H1 (cell line): ENCODE data around the gene FUT2. TPM values are rescaled to one million over a fixed set of nuclear protein-coding genes. Genes with fewer than 3 reads are reported as not detected.

Experiments
- CTCF ChIA-PET: fragments of 300-600 bp; sonication (Branson Sonifier 250); formaldehyde crosslinking; loops from one replicate; lab custom pipeline; 2021; ENCODE audit not compliant: partially characterized antibody; lab: Charles Lee
- POLR2A ChIA-PET: fragments of 300-600 bp; sonication (Branson Sonifier 250); formaldehyde crosslinking; loops from one replicate; lab custom pipeline; 2021; ENCODE audit warnings: inconsistent platforms; ENCODE audit not compliant: partially characterized antibody; lab: Charles Lee
- DNase-seq, 2 experiments: peaks; one replicate each; pipeline versions ENCODE4 v3.0.0 to v3.0.0-alpha.2; 2010 to 2022; ENCODE audit warnings: low spot score in 2 of 2, low read depth in 1 of 2, mixed read lengths in 1 of 2
- FAIRE-seq: peaks from 2 replicates; lab custom pipeline; 2011; peaks lifted over from hg19 to GRCh38; lab: Jason Lieb, UNC
- H2AFZ ChIP-seq: 2 replicates; pipeline ENCODE4 v1.8.1; 2012; ENCODE audit warnings: low read length, inconsistent platforms
- H2AK5ac ChIP-seq: 2 replicates; pipeline ENCODE4 v1.6.1; 2013; ENCODE audit warnings: low read depth, low read length
- H2BK120ac ChIP-seq: replicated peaks from 2 replicates; pipeline ENCODE3; 2013; ENCODE audit warnings: low read depth, low read length, inconsistent platforms
- H2BK12ac ChIP-seq: 2 replicates; pipeline ENCODE4 v1.6.1; 2013; ENCODE audit warnings: low read depth, low read length
- H2BK15ac ChIP-seq: 2 replicates; pipeline ENCODE4 v1.6.1; 2013; ENCODE audit warnings: low read length
- H2BK20ac ChIP-seq: 2 replicates; pipeline ENCODE4 v1.6.1; 2013; ENCODE audit warnings: low read length
- H2BK5ac ChIP-seq: 2 replicates; pipeline ENCODE4 v1.6.1; 2013; ENCODE audit warnings: low read depth, low read length
- H3K14ac ChIP-seq: 2 replicates; pipeline ENCODE4 v1.6.1; 2013; ENCODE audit warnings: inconsistent platforms; ENCODE audit not compliant: insufficient read length
- H3K18ac ChIP-seq: 2 replicates; pipeline ENCODE4 v1.6.1; 2013; ENCODE audit warnings: low read length; ENCODE audit errors: extremely low read depth
- H3K23ac ChIP-seq: 2 replicates; pipeline ENCODE4 v1.6.1; 2013; ENCODE audit warnings: inconsistent platforms; ENCODE audit not compliant: insufficient read length
- H3K23me2 ChIP-seq: 2 replicates; pipeline ENCODE4 v1.6.1; 2013; ENCODE audit warnings: low read depth, low read length
- H3K27ac ChIP-seq: 2 replicates; pipeline ENCODE4 v1.6.1; 2011; ENCODE audit warnings: low read depth, low read length, inconsistent platforms
- H3K27me3 ChIP-seq, 4 experiments: replicated peaks in 1 of 4; 1 replicate in 1 of 4; 2 replicates in 3 of 4; pipeline versions ENCODE4 v1.6.1 to v1.8.1; 2011 to 2013; ENCODE audit warnings: low read length in 3 of 4, mild to moderate bottlenecking in 3 of 4, inconsistent platforms in 2 of 4, mixed read lengths in 2 of 4, moderate library complexity in 1 of 4; ENCODE audit not compliant: control insufficient read depth in 3 of 4, insufficient read depth in 3 of 4; ENCODE audit errors: extremely low read depth in 1 of 4
- H3K36me3 ChIP-seq, 4 experiments: 2 replicates each; pipeline versions ENCODE4 v1.6.1 to v1.8.1; 2011 to 2013; ENCODE audit warnings: mild to moderate bottlenecking in 4 of 4, low read length in 3 of 4, moderate library complexity in 2 of 4, control low read depth in 1 of 4, inconsistent platforms in 1 of 4; ENCODE audit not compliant: insufficient read depth in 4 of 4, control insufficient read depth in 2 of 4
- H3K4ac ChIP-seq: replicated peaks from 2 replicates; pipeline ENCODE3; 2013; ENCODE audit warnings: low read length, low read depth, mixed read lengths, inconsistent platforms; ENCODE audit not compliant: insufficient read length
- H3K4me1 ChIP-seq, 4 experiments: replicated peaks in 1 of 4; 1 replicate in 1 of 4; 2 replicates in 3 of 4; pipeline versions ENCODE4 v1.6.1 to v1.8.1; 2011 to 2013; ENCODE audit warnings: low read length in 3 of 4, inconsistent platforms in 2 of 4, mixed read lengths in 1 of 4; ENCODE audit not compliant: insufficient read depth in 4 of 4, control insufficient read depth in 3 of 4
- H3K4me2 ChIP-seq, 2 experiments: 2 replicates each; pipeline versions ENCODE4 v1.6.1 to v1.8.1; 2011 to 2013; ENCODE audit warnings: low read depth in 2 of 2, low read length in 2 of 2, control low read depth in 1 of 2, inconsistent platforms in 1 of 2, mild to moderate bottlenecking in 1 of 2; ENCODE audit not compliant: insufficient read depth in 1 of 2
- H3K4me3 ChIP-seq, 4 experiments: fragments of 200-600, 300-600 bp in 1 of 4; sonication (generic), shearing (Covaris generic), sonication (Bioruptor Twin) in 1 of 4; 2 replicates each; pipeline versions ENCODE4 v1.5.1 to v1.8.1; 2011 to 2016; ENCODE audit warnings: low read length in 4 of 4, low read depth in 3 of 4, control low read depth in 2 of 4, inconsistent platforms in 2 of 4, mild to moderate bottlenecking in 2 of 4, mixed read lengths in 1 of 4, moderate library complexity in 1 of 4; ENCODE audit not compliant: insufficient read depth in 2 of 4; ENCODE audit errors: extremely low read depth in 1 of 4
- H3K56ac ChIP-seq: replicated peaks from 2 replicates; pipeline ENCODE3; 2013; ENCODE audit warnings: low read depth, mild to moderate bottlenecking, mixed read lengths, low read length, inconsistent platforms; ENCODE audit not compliant: insufficient read length
- H3K79me1 ChIP-seq: 2 replicates; pipeline ENCODE4 v1.6.1; 2013; ENCODE audit warnings: low read depth, low read length, control low read depth
- H3K79me2 ChIP-seq, 2 experiments: 2 replicates each; pipeline versions ENCODE4 v1.6.1 to v1.8.1; 2012 to 2013; ENCODE audit warnings: low read length in 2 of 2, mild to moderate bottlenecking in 2 of 2, inconsistent platforms in 1 of 2; ENCODE audit not compliant: insufficient read depth in 2 of 2, control insufficient read depth in 1 of 2
- H3K9ac ChIP-seq, 4 experiments: replicated peaks in 1 of 4; 1 replicate in 1 of 4; 2 replicates in 3 of 4; pipeline versions ENCODE4 v1.6.1 to v1.8.1; 2011 to 2013; ENCODE audit warnings: low read depth in 3 of 4, low read length in 3 of 4, control low read depth in 2 of 4, mild to moderate bottlenecking in 2 of 4, moderate library complexity in 2 of 4, inconsistent platforms in 1 of 4; ENCODE audit errors: extremely low read depth in 1 of 4
- H3K9me3 ChIP-seq, 2 experiments: 2 replicates each; pipeline versions ENCODE4 v1.6.1 to v1.8.1; 2012 to 2013; ENCODE audit warnings: mild to moderate bottlenecking in 2 of 2, moderate library complexity in 2 of 2, control low read depth in 1 of 2, inconsistent platforms in 1 of 2, low read depth in 1 of 2, low read length in 1 of 2, mixed read lengths in 1 of 2; ENCODE audit not compliant: insufficient read depth in 2 of 2
- H4K20me1 ChIP-seq, 2 experiments: replicated peaks in 1 of 2; 2 replicates each; pipeline versions ENCODE3 to v1.8.1; 2011 to 2013; ENCODE audit warnings: inconsistent platforms in 2 of 2, low read length in 2 of 2, mild to moderate bottlenecking in 1 of 2; ENCODE audit not compliant: insufficient read depth in 2 of 2, control insufficient read depth in 1 of 2
- H4K5ac ChIP-seq: 2 replicates; pipeline ENCODE4 v1.6.1; 2013; ENCODE audit warnings: low read length, low read depth, mixed read lengths, inconsistent platforms; ENCODE audit not compliant: insufficient read length
- H4K8ac ChIP-seq: 2 replicates; pipeline ENCODE4 v1.8.0; 2013; ENCODE audit warnings: mild to moderate bottlenecking, moderate library complexity, low read length, inconsistent platforms; ENCODE audit not compliant: insufficient read depth; ENCODE audit errors: extremely low read depth
- H4K91ac ChIP-seq: replicated peaks from 2 replicates; pipeline ENCODE3; 2013; ENCODE audit warnings: low read length, mixed read lengths, inconsistent platforms; ENCODE audit not compliant: insufficient read length
- ASH2L ChIP-seq: fragments of 200-600, 300-600 bp; sonication (generic); IDR thresholded peaks from one replicate; pipeline ENCODE4 v1.7.1; 2017; ENCODE audit warnings: low read length
- BCL11A ChIP-seq, 2 experiments: IDR thresholded peaks; one replicate each; pipeline ENCODE4 v1.6.1; 2011; ENCODE audit warnings: low read depth in 2 of 2, low read length in 2 of 2, mild to moderate bottlenecking in 2 of 2
- EZH2 ChIP-seq: fragments of 200-600 bp; sonication (generic); IDR thresholded peaks from 2 replicates; pipeline ENCODE4 v1.7.1; 2012; ENCODE audit warnings: low read depth, mild to moderate bottlenecking, moderate library complexity, low read length, inconsistent platforms; ENCODE audit not compliant: severe bottlenecking
- GABPA ChIP-seq: IDR thresholded peaks from 2 replicates; pipeline ENCODE4 v1.6.1; 2011; ENCODE audit warnings: mild to moderate bottlenecking, low read length, moderate library complexity, borderline replicate concordance; ENCODE audit not compliant: insufficient read depth
- JUN ChIP-seq: IDR thresholded peaks from 2 replicates; pipeline ENCODE4 v1.6.1; 2011; ENCODE audit warnings: low read depth, mild to moderate bottlenecking, improper control_type of control experiment, low read length
- MAFK ChIP-seq: IDR thresholded peaks from 2 replicates; pipeline ENCODE4 v1.6.1; 2012; ENCODE audit warnings: low read depth, mild to moderate bottlenecking, improper control_type of control experiment, low read length
- PHF8 ChIP-seq: fragments of 200-600 bp; sonication (generic); conservative IDR thresholded peaks from 2 replicates; pipeline ENCODE4 v1.7.1; 2012; ENCODE audit warnings: low read depth, mild to moderate bottlenecking, inconsistent platforms, low read length, moderate library complexity
- POLR2A ChIP-seq, 2 experiments: IDR thresholded peaks; 1 replicate in 1 of 2; 2 replicates in 1 of 2; pipeline ENCODE4 v1.6.1; 2011; ENCODE audit warnings: low read depth in 2 of 2, low read length in 2 of 2, mild to moderate bottlenecking in 2 of 2; ENCODE audit errors: control extremely low read depth in 1 of 2
- POU5F1 ChIP-seq: IDR thresholded peaks from 2 replicates; pipeline ENCODE4 v1.6.1; 2011; ENCODE audit warnings: low read depth, mild to moderate bottlenecking, low read length, moderate library complexity
- TBP ChIP-seq: IDR thresholded peaks from 2 replicates; pipeline ENCODE4 v1.6.1; 2011; ENCODE audit warnings: low read depth, low read length, improper control_type of control experiment
- YY1 ChIP-seq: IDR thresholded peaks from 2 replicates; pipeline ENCODE4 v1.6.1; 2011; ENCODE audit warnings: low read depth, mild to moderate bottlenecking, low read length
- WGBS, 2 experiments: shearing (Covaris generic) in 1 of 2; methylation state at CpG; one replicate each; pipeline versions ENCODE4 v1.1.6 to v1.1.7; 2013 to 2015; ENCODE audit warnings: low lambda C conversion rate in 2 of 2, mixed read lengths in 2 of 2, inconsistent platforms in 1 of 2, low coverage in 1 of 2, missing lambda C conversion rate in 1 of 2; ENCODE audit not compliant: insufficient replicate concordance in 2 of 2, insufficient coverage in 1 of 2, insufficient read length in 1 of 2; ENCODE audit errors: extremely low coverage in 1 of 2, missing lambda C conversion rate in 1 of 2; 5-methylcytosine and 5-hydroxymethylcytosine counted together
- polyA plus RNA-seq, 7 experiments: library from polyadenylated mRNA; depleted of rRNA in 3 of 7; stranded (reverse) in 5 of 7; unstranded in 2 of 7; fragments of >200 nt in 5 of 7; fragments of 200-250 nt in 2 of 7; gene quantifications; 1 replicate in 5 of 7; 2 replicates in 1 of 7; 4 replicates in 1 of 7; pipeline versions ENCODE4 v1.2.1 to v1.2.3, GENCODE V29; 2011 to 2013; ENCODE audit warnings: missing spikeins in 2 of 7, mixed read lengths in 2 of 7
- total RNA-seq: library from RNA; stranded (reverse); fragmentation: NEBNext Ultra II Directional; extraction: Animal tissue kit (Norgen Biotek cat#: 25700); gene quantifications from 2 replicates; pipeline ENCODE4 v1.2.1, GENCODE V29; 2021
- TF ChIP-seq, protein P1 (sequence below), 3 experiments: IDR thresholded peaks; 1 replicate in 2 of 3; 2 replicates in 1 of 3; pipeline versions ENCODE4 v1.5.1 to v1.6.1; 2011; ENCODE audit warnings: low read length in 3 of 3, mild to moderate bottlenecking in 3 of 3, inconsistent platforms in 2 of 3, low read depth in 1 of 3, moderate library complexity in 1 of 3; ENCODE audit not compliant: insufficient read depth in 1 of 3; ENCODE audit errors: control extremely low read depth in 1 of 3

The FUT2 gene
- total and polyA plus RNA-seq, 2 of the 8 experiments (the other 6 are each of a cell fraction or from before 2014, with no cell fraction given): 5.0 to 5.6 TPM

DNA sequence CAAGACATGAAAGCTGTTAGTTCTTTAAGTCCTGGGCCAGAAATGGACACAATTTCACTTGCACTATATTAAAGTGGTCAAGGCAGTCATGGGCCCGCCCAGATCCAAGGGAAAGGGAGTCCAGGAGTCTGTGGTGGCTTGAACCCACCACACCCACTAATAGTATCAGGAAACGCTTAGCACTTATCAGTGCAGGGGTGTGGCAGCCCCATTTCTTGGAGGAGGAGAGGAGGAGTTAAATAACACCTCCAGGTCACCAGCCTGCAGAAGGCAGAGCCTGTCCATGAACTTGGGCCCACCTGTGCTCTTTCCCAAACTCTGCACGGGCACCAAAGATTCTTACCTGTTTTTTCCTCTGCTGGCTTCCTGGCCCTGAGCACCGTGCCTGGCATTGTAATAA, 17.6 kb upstream of the FUT2 start:
- H3K23me2 ChIP-seq: peaks cover 9% of the 10 kb centered on the region; the same call in 1 of the 2 replicates
- no peak overlapping the region for H4K8ac ChIP-seq
- ChIA-PET CTCF (interaction anchor here (1.0 to 5.8 kb wide), 4 partner anchors 16 to 36 kb away, joined by 4 to 59 read pairs (median 29); partner anchors contain the start of gene FUT2), POLR2A (interaction anchor here (0.9 to 1.3 kb wide), 3 partner anchors 11 to 48 kb away, joined by 3 to 5 read pairs (median 3); partner anchors contain the start of gene FUT2)
- H3K18ac ChIP-seq: no peak overlapping the region
- FAIRE-seq (no peak), DNase-seq (no peak)
- no peaks in the 10 kb centered on the region for H3K9me3 ChIP-seq
- no peak overlapping the region for H3K56ac ChIP-seq
- H3K4me1 ChIP-seq: peaks cover 2 to 22% (median 17%) of the 10 kb centered on the region in 4 experiments
- peaks cover 0 to 5% (median 3%) of the 10 kb centered on the region in 4 experiments; a peak in 2 of 7 replicates for H3K27me3 ChIP-seq
- H4K20me1 ChIP-seq: no peaks in the 10 kb centered on the region
- no peak overlapping the region for H3K4ac ChIP-seq
- H2BK120ac ChIP-seq: no peak overlapping the region
- no peak overlapping the region for H3K27ac ChIP-seq
- H2BK5ac ChIP-seq: no peak overlapping the region
- H4K5ac ChIP-seq: no peak overlapping the region
- H2BK15ac ChIP-seq: no peak overlapping the region
- H3K79me1 ChIP-seq: no peaks in the 10 kb centered on the region
- WGBS, 2 experiments: 81% methylated on average over 4 of the region's 4 CpGs; no CpG with 5 or more reads in 1 of the 2 experiments
- no peak overlapping the region for H3K4me2 ChIP-seq
- no peak overlapping the region for H4K91ac ChIP-seq
- H2AK5ac ChIP-seq: no peak overlapping the region
- H2BK12ac ChIP-seq: no peak overlapping the region
- H3K23ac ChIP-seq: no peak overlapping the region
- no peak overlapping the region for H2AFZ ChIP-seq
- H3K4me3 ChIP-seq: no peak overlapping the region
- H2BK20ac ChIP-seq: no peak overlapping the region
- H3K14ac ChIP-seq: no peak overlapping the region
- H3K79me2 ChIP-seq: no peaks in the 10 kb centered on the region
- H3K36me3 ChIP-seq: no peaks in the 10 kb centered on the region
- H3K9ac ChIP-seq: no peak overlapping the region
- TF ChIP-seq YY1 (no peak), GABPA (no peak), EZH2 (no peak), ASH2L (no peak), JUN (no peak), MAFK (no peak), POU5F1 (no peak), PHF8 (no peak), TBP (no peak), BCL11A (IDR thresholded peaks at IDR 0.05; ENCODE audit: low read depth in 2 of 2, low read length in 2 of 2) (no peak), POLR2A (IDR thresholded peaks at IDR 0.05; ENCODE audit: control extremely low read depth in 1 of 2, low read depth in 2 of 2, low read length in 2 of 2) (no peak)
- TF ChIP-seq, protein P1, sequence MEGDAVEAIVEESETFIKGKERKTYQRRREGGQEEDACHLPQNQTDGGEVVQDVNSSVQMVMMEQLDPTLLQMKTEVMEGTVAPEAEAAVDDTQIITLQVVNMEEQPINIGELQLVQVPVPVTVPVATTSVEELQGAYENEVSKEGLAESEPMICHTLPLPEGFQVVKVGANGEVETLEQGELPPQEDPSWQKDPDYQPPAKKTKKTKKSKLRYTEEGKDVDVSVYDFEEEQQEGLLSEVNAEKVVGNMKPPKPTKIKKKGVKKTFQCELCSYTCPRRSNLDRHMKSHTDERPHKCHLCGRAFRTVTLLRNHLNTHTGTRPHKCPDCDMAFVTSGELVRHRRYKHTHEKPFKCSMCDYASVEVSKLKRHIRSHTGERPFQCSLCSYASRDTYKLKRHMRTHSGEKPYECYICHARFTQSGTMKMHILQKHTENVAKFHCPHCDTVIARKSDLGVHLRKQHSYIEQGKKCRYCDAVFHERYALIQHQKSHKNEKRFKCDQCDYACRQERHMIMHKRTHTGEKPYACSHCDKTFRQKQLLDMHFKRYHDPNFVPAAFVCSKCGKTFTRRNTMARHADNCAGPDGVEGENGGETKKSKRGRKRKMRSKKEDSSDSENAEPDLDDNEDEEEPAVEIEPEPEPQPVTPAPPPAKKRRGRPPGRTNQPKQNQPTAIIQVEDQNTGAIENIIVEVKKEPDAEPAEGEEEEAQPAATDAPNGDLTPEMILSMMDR (IDR thresholded peaks at IDR 0.05; ENCODE audit: control extremely low read depth in 1 of 3, insufficient read depth in 1 of 3, low read depth in 1 of 3, low read length in 3 of 3): no peak
